ENCODE results near the gene ATOSB.

The ATOSB gene

DNA sequence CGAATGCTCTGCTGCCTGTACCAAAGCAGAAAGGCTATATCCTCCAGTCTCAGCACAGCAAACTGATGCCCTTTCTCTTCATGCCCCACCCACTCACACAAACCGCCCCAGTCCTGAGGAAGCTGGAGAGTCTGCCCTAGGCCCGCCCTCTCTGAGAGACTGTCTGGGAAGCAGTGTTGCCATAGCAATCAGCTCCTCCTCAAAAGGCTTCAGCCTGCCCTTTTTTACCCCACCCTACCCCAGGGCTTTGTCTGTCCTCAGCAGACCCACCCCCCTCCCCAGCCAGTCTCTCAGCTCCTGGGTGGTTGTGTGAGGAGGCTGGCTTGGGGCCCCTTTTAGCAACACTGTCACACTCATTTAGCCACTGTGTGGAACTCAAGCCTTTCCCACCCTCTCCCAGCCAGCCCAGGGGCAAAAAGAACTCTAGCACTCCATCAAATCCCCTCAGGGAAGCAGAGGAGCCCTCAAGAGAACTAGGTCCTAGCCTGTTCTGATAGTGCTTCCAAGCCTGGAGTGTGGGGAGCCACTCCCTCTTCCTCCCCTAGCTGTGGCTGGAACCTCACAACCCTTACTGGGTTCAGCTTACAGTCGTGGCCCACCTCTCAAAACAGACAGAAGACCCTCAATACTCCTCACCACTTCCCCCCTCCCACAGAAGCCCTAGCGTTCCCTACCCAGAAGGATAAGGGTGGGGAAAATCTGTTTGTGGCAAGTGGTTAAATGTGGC, 1.4 kb downstream of the ATOSB start:
- DNase-seq, result peak; percentile 87

DNA sequence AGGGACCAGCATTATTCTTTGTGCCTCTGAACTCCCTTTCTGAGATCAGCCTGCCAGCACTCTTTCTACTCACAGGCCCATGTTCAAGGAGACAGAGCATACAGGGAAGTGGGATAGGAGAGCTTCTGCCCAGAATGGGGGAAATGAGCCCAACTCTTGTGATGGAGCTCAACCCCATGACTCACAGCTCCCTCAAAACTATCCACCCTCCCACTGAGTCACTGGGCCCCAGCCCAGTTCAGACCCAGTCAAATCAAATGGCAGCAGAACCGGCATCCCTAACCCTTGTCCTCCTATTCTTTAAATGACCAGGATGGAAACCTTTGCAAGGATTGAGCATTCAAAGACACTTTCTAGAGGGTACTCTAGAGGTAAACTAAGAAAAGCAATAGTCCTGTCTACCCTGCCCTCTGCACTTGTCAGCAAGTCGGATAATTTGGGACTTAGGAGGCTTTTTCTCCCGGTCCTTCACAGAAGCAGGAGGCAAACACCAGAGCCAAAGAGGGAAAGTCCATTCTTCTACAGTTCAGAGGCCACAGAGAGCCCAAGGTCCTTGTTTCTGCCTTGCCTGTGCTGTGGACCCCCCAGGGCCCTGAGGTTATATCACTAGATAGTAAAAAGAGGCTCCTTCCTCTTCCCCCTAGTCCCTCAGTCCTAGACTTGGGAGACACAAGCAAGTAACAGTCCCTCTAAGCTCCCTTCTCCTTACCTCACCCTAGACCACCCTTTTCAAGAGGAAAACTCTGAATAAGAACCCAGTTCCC, 3.2 kb downstream of the ATOSB start:
- DNase-seq, result peak; percentile 54

DNA sequence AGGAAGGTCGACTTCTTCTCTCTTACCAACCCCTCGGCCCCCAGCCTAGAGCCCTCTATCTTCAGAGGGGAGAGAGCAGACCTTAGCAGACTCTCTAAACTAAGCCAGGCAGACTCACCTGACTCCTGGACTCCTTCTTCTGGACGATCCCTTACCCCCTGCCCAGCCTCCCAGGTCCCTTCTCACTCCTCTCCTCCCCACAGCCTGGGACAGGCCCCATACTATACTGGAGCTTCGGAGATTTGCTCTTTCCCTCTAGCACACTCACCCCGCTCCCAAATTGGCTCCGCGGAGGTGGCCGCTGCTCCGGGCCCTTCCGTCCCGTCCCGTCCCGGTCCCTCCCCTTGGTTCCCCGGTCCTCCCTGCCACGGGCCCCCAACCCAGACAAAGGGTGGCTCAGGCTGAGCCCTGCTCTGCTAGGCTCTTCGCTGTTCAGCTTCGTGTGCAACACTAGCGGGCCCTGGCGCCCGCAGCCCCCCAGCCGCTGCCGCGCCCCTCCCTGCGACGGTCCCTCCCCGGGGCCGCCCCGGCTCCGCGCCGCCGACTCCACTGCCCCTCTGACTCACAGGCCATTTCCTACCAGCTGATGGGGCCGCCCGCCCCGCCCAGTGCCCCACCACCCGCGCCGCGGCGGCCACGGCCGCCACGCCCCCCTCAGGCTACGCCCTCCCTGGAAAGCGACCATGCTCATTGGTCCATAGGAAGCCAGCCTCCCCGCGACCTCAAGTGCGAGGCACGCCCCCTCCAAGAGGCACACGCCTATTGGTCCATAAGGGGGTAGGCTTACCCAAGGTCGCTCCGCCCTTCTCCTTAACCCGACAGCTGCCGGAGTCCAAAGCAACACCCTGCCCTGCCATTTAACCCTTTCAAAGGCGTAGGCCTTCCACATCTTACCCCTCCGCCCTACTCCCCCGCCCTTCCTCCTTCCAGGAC, 4.4 kb downstream of the ATOSB start:
- DNase-seq, result peak; percentile 98

- peak; percentile 30 for DNase-seq
These were observed 5.3 kb downstream of the ATOSB start for GRCh38 chr9:35110327-35110761.

DNA sequence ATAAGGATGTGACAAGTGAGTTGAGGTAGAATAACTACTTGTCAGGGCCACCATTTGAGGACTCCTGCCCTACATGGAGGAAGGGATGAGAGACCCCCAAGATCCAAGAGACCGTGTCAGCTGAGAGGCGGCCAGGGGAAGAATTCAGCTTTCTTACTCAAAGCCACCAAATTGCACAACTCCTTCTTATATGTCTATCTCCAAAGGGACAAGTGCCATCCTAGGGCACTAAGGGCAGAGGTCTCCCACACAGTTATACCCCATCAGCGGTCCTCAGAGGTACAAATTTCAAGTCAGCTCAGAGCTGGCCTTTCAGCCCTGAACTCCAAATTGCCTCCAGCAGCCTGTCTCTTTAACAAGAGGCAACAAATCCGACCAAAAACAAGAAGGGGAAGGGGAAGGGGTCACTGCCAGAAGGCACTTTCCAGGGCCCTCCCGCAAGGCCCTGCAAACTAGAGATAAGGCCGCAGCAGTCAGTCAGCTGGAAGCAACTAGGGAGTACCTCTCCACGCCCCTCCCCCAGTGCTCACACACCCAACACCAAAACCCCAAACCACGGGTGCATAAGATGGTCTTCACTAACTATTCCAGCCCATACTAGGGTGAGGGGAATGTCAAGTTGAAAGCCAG, 6.6 kb downstream of the ATOSB start:
- no peak for DNase-seq

DNA sequence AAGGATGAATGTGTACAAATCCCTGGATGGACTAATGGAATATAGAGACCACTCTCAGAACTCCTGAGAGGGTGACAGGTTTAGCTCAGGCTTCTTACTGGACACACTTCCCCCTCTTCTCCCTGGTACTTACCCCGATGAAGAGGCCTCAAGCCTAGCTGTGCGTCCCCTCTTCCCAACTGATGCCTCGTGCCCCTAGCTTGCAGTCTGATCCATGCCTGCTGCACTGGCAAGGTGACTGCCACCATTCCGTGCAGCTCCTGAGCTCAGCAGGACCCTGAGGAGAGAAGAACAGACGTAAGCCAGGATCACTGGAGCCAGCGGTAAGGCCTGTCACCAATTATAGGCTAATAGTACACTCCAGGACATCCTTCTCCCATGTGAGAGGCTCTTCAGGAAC, 7.2 kb downstream of the ATOSB start:
- no peak for DNase-seq

- DNase-seq, result no peak
These were observed 8.1 kb downstream of the ATOSB start for GRCh38 chr9:35107297-35108290.

DNA sequence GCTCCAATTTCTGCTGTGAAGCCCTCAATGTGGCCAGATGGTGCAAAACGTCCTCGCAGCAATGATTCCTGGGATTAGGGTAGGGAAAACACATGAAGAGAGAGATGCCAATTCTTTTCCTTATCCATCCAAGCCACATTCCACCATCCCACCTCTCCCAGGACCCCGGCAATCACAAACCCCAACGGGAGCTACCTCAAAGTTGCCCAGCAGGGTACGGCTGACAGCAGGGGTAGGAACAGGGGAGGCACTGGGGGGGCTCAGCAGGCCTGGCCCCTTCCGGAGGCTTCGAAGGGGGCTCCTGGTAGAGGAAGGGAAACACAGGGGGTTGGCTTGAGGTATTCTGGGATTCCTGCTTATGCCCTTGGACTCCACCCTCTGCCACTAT, 9.3 kb downstream of the ATOSB start:
- DNase-seq, result no peak

- DNase-seq, result no peak
These were observed 9.9 kb downstream of the ATOSB start for GRCh38 chr9:35105571-35106342.

GRCh38 chr9:35105126-35105525, 10.5 kb downstream of the ATOSB start:
- DNase-seq, result no peak

GRCh38 chr9:35104586-35104985, 11.1 kb downstream of the ATOSB start:
- no peak for DNase-seq

- no peak for DNase-seq
These were observed 11.9 kb downstream of the ATOSB start for GRCh38 chr9:35103660-35104191.

- DNase-seq, result peak; percentile 92
These were observed 12.6 kb downstream of the ATOSB start, which contains the start of gene STOML2 for GRCh38 chr9:35102769-35103659. Gene STOML2 (minus strand): TSS chr9:35103131. CDS start chr9:35103094, 37 bp downstream.

DNA sequence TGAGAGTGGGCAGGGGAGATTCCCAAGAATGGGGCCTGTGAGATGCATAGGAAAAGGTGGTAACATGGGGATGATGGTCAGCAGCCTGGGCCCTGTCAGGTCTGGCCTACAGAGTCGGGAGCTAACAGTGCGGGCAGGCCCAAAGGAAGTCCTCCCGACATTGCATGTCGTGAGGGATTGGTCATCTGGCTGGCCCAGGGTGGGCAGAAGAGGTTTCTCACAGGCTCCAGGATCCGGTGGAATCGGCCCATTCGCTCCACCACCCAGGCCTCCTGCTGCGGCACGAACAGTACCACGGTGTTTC, 13.2 kb downstream of the ATOSB start:
- no peak for DNase-seq

- no peak for DNase-seq
These were observed 18.1 kb downstream of the ATOSB start for GRCh38 chr9:35097573-35097972.

DNA sequence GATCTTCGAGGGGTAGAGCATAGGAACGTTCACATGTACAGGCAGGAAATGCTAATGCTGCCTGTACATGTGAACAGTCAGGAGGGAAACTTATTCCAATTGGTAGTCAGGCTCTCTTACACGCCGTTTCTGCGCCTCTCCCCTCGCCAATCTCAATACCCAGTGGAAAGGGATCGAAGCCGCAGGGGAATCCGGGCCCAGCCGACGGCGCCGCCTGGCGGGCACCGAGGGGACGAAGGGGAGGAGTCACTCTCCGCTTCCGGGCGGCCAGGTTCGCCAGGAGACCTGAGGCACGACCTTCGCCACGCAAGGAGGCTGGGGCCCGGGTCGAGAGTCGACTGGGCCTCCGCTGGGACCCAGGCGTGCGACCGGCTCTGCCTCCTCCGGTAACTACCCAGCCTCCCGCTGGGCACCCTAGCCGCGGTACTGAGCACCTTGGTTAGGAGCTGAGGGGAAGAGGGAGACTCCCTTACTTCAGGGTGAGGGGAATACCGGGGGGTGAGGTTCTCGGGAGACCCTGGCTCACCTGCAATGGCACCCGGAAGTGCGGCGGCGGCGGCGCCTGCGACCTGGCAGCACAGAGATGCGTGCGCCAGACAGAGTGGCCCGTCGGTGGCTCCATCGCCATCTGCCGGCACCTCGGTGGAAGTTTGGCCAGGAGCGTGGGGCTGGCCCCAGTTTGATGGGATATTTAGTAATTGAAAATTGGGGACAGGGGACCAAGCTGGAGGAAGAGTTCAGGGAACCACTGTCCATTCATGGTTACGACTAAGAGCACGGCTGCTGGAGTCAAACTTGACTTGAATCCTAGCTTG, 19.4 kb downstream of the ATOSB start, which contains the start of gene PIGO:
TSS of gene PIGO (minus strand) at position 557 of the 815 bp plus-strand sequence. CDS start 1,026 bp downstream, outside the sequence.
- DNase-seq, result peak; percentile 94

- no peak for DNase-seq
These were observed 24.1 kb downstream of the ATOSB start for GRCh38 chr9:35091536-35091935.

DNA sequence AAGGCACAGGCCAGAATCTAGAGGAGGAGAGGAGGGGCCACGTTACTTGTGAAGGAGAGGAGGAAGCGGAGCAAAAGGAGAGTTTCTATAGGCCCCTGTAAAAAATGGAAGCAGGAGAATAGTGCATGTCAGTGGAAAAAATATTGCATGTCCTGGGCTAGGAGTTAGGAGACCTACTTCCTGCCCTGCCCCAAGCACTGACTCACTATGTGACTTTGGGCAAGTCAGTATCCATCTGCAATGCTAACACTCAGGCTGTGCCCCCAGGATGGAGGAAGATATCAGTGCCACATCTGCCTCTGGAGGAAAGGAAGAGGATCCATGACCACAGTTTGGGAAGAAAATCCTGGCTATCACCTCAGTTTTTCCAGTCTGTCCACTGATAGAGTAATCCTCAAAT, 26.2 kb downstream of the ATOSB start:
- no peak for DNase-seq

Data from CD4-positive, alpha-beta T cell treated with Interleukin-17A for 4 hours (primary cell).